CD14-positive monocyte (primary cell): Measurements from ENCODE around the gene C4orf54. TPM values are rescaled to one million over a fixed set of nuclear protein-coding genes. Genes with fewer than 3 reads are reported as not detected.

Experiments
- DNase-seq, 3 donors: peaks; one replicate each; pipeline ENCODE4 v3.0.0-alpha.2; 2011 to 2022
- H2AFZ ChIP-seq: 2 replicates; pipeline ENCODE4 v1.6.0; 2012; ENCODE audit warnings: mild to moderate bottlenecking, low read depth, low read length, inconsistent platforms; ENCODE audit not compliant: insufficient read depth, poor library complexity, severe bottlenecking
- H3K27ac ChIP-seq, 2 donors: 1 replicate in 1 of 2; 2 replicates in 1 of 2; pipeline ENCODE4 v1.5.1; 2012 to 2013; ENCODE audit warnings: low read length in 2 of 2, control low read depth in 1 of 2, inconsistent platforms in 1 of 2, low read depth in 1 of 2, mild to moderate bottlenecking in 1 of 2
- H3K27me3 ChIP-seq, 2 donors: one replicate each; pipeline versions ENCODE4 v1.6.0 to v1.6.1; 2011 to 2013; ENCODE audit warnings: low read length in 2 of 2; ENCODE audit not compliant: control insufficient read depth in 2 of 2, insufficient read depth in 2 of 2
- H3K36me3 ChIP-seq, 2 donors: replicated peaks in 1 of 2; 1 replicate in 1 of 2; 2 replicates in 1 of 2; pipeline versions ENCODE4 v1.5.1 to v1.6.1; 2012 to 2013; ENCODE audit warnings: low read length in 2 of 2, control low read depth in 1 of 2, inconsistent platforms in 1 of 2, mild to moderate bottlenecking in 1 of 2; ENCODE audit not compliant: insufficient read depth in 2 of 2, control insufficient read depth in 1 of 2
- H3K4me1 ChIP-seq, 2 donors: 1 replicate in 1 of 2; 2 replicates in 1 of 2; pipeline versions ENCODE4 v1.5.1 to v1.6.1; 2012 to 2013; ENCODE audit warnings: low read length in 2 of 2, control low read depth in 1 of 2, inconsistent platforms in 1 of 2, mild to moderate bottlenecking in 1 of 2, moderate library complexity in 1 of 2; ENCODE audit not compliant: insufficient read depth in 2 of 2, control insufficient read depth in 1 of 2
- H3K4me2 ChIP-seq: replicated peaks from 2 replicates; pipeline ENCODE3; 2012; ENCODE audit warnings: low read length, moderate library complexity, mild to moderate bottlenecking; ENCODE audit not compliant: poor library complexity, severe bottlenecking; ENCODE audit errors: extremely low read depth
- H3K4me3 ChIP-seq, 3 experiments: fragments of 200-600 bp in 1 of 3; sonication (generic) in 1 of 3; replicated peaks in 1 of 3; 1 replicate in 2 of 3; 2 replicates in 1 of 3; pipeline ENCODE4 v1.5.1; 2011 to 2013; ENCODE audit warnings: low read length in 3 of 3, mild to moderate bottlenecking in 3 of 3, control low read depth in 2 of 3, low read depth in 2 of 3, inconsistent platforms in 1 of 3, moderate library complexity in 1 of 3
- H3K79me2 ChIP-seq: 2 replicates; pipeline ENCODE4 v1.6.0; 2012; ENCODE audit warnings: mild to moderate bottlenecking, control low read depth, inconsistent platforms, low read length, moderate library complexity; ENCODE audit not compliant: insufficient read depth
- H3K9ac ChIP-seq: 2 replicates; pipeline ENCODE4 v1.6.0; 2017; ENCODE audit warnings: low read length, mild to moderate bottlenecking; ENCODE audit not compliant: insufficient read depth, poor library complexity, severe bottlenecking
- H3K9me3 ChIP-seq, 2 donors: replicated peaks in 1 of 2; 1 replicate in 1 of 2; 2 replicates in 1 of 2; pipeline versions ENCODE4 v1.5.1 to v1.6.1; 2012 to 2013; ENCODE audit warnings: low read length in 2 of 2, control low read depth in 1 of 2; ENCODE audit not compliant: control insufficient read depth in 1 of 2, insufficient read depth in 1 of 2
- H4K20me1 ChIP-seq: 2 replicates; pipeline ENCODE4 v1.6.0; 2012; ENCODE audit warnings: mild to moderate bottlenecking, low read length, control low read depth, moderate library complexity; ENCODE audit not compliant: insufficient read depth
- H3K27ac Mint-ChIP-seq, 7 donors: one replicate each; pipeline ENCODE4 v1.8.0; 2020; ENCODE audit warnings: mild to moderate bottlenecking in 7 of 7, mixed read lengths in 7 of 7, moderate library complexity in 6 of 7, inconsistent platforms in 2 of 7
- H3K27me3 Mint-ChIP-seq, 3 donors: one replicate each; pipeline ENCODE4 v1.8.0; 2021 to 2022; ENCODE audit warnings: low read depth in 3 of 3, mild to moderate bottlenecking in 3 of 3, mixed read lengths in 3 of 3, moderate library complexity in 3 of 3, inconsistent platforms in 1 of 3
- H3K36me3 Mint-ChIP-seq, 2 donors: one replicate each; pipeline ENCODE4 v1.8.0; 2020; ENCODE audit warnings: mixed read lengths in 2 of 2, inconsistent platforms in 1 of 2, mild to moderate bottlenecking in 1 of 2
- H3K4me1 Mint-ChIP-seq: one replicate; pipeline ENCODE4 v1.8.0; 2020; ENCODE audit warnings: mild to moderate bottlenecking, mixed read lengths
- H3K4me3 Mint-ChIP-seq, 2 donors: one replicate each; pipeline ENCODE4 v1.8.0; 2020; ENCODE audit warnings: mild to moderate bottlenecking in 2 of 2, mixed read lengths in 2 of 2, moderate library complexity in 1 of 2
- H3K9me3 Mint-ChIP-seq, 7 donors: one replicate each; pipeline ENCODE4 v1.8.0; 2020 to 2022; ENCODE audit warnings: mixed read lengths in 7 of 7, mild to moderate bottlenecking in 6 of 7, moderate library complexity in 6 of 7, inconsistent platforms in 2 of 7
- WGBS: methylation state at CpG from one replicate; pipeline ENCODE4 v1.1.5; 2013; ENCODE audit warnings: missing lambda C conversion rate; ENCODE audit not compliant: insufficient coverage; 5-methylcytosine and 5-hydroxymethylcytosine counted together
- intact Hi-C, 2 donors: fragments of 100-400 bp; cut with micrococcal nuclease; formaldehyde crosslinking; loops; one replicate each; pipeline versions ENCODE4 v1.15.0 to v1.15.1; 2023
- polyA plus RNA-seq, 3 donors: library from polyadenylated mRNA; depleted of rRNA in 1 of 3; unstranded in 2 of 3; stranded (reverse) in 1 of 3; fragments of 300-500 nt in 2 of 3; fragments of >200 nt in 1 of 3; fragmentation: Illumina TruSeq in 2 of 3; gene quantifications; 1 replicate in 2 of 3; 2 replicates in 1 of 3; pipeline ENCODE4 v1.2.3, GENCODE V29; 2012 to 2021
- TF ChIP-seq, protein P1 (sequence below): fragments of 200-600 bp; IDR thresholded peaks from one replicate; pipeline ENCODE4 v1.8.0; 2022; ENCODE audit warnings: antibody characterized with exemption, mild to moderate bottlenecking

The C4orf54 gene
- polyA plus RNA-seq, 3 donors, result not detected

GRCh38 chr4:99647071-99647470 lies 10.6 kb downstream of the C4orf54 start:
- H3K27ac ChIP-seq, result no peak overlapping the region
- H3K27me3 ChIP-seq, result no peaks in the 10 kb centered on the region
- H3K79me2 ChIP-seq, result no peaks in the 10 kb centered on the region
- no peak overlapping the region for H3K9ac ChIP-seq
- H3K4me3 Mint-ChIP-seq, result no peak overlapping the region
- H4K20me1 ChIP-seq, result no peaks in the 10 kb centered on the region
- intact Hi-C loops, result no loop called here
- DNase-seq, result no peak
- 100% methylated on average over 2 of the region's 4 CpGs for WGBS
- peaks cover 4 to 18% (median 12%) of the 10 kb centered on the region in 7 donors for H3K9me3 Mint-ChIP-seq
- no peak overlapping the region for H3K4me3 ChIP-seq
- peaks cover 1 to 3% (median 2%) of the 10 kb centered on the region in 3 donors for H3K27me3 Mint-ChIP-seq
- no peak overlapping the region for H2AFZ ChIP-seq
- no peaks in the 10 kb centered on the region for H3K4me1 ChIP-seq
- H3K4me1 Mint-ChIP-seq, result no peaks in the 10 kb centered on the region
- TF ChIP-seq, protein P1, sequence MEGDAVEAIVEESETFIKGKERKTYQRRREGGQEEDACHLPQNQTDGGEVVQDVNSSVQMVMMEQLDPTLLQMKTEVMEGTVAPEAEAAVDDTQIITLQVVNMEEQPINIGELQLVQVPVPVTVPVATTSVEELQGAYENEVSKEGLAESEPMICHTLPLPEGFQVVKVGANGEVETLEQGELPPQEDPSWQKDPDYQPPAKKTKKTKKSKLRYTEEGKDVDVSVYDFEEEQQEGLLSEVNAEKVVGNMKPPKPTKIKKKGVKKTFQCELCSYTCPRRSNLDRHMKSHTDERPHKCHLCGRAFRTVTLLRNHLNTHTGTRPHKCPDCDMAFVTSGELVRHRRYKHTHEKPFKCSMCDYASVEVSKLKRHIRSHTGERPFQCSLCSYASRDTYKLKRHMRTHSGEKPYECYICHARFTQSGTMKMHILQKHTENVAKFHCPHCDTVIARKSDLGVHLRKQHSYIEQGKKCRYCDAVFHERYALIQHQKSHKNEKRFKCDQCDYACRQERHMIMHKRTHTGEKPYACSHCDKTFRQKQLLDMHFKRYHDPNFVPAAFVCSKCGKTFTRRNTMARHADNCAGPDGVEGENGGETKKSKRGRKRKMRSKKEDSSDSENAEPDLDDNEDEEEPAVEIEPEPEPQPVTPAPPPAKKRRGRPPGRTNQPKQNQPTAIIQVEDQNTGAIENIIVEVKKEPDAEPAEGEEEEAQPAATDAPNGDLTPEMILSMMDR, result no peak
- H3K36me3 ChIP-seq, result no peaks in the 10 kb centered on the region
- H3K27ac Mint-ChIP-seq, result no peak overlapping the region
- H3K4me2 ChIP-seq, result no peak overlapping the region
- H3K36me3 Mint-ChIP-seq, result no peaks in the 10 kb centered on the region
- H3K9me3 ChIP-seq, result peaks cover 4 to 20% of the 10 kb centered on the region in 2 donors

GRCh38 chr4:99645638-99646037 lies 12.0 kb downstream of the C4orf54 start:
- Mint-ChIP-seq H3K4me1 (no peaks in the 10 kb centered on the region), H3K4me3 (no peak overlapping the region), H3K36me3 (no peaks in the 10 kb centered on the region), H3K27me3 (peaks cover 0 to 3% (median 2%) of the 10 kb centered on the region in 3 donors), H3K9me3 (peaks cover 0 to 8% (median 3%) of the 10 kb centered on the region in 7 donors), H3K27ac (no peak overlapping the region)
- no peak overlapping the region for H3K27ac ChIP-seq
- H3K27me3 ChIP-seq, result no peaks in the 10 kb centered on the region
- DNase-seq, result no peak
- no peak overlapping the region for H3K4me3 ChIP-seq
- peaks cover 0 to 5% of the 10 kb centered on the region in 2 donors for H3K9me3 ChIP-seq
- H3K4me1 ChIP-seq, result no peaks in the 10 kb centered on the region
- H3K9ac ChIP-seq, result no peak overlapping the region
- no peaks in the 10 kb centered on the region for H4K20me1 ChIP-seq
- intact Hi-C loops, result no loop called here
- TF ChIP-seq, protein P1, result no peak
- no peak overlapping the region for H2AFZ ChIP-seq
- no peaks in the 10 kb centered on the region for H3K36me3 ChIP-seq
- H3K79me2 ChIP-seq, result no peaks in the 10 kb centered on the region
- H3K4me2 ChIP-seq, result no peak overlapping the region
